Thyroid gland (tissue), 4 donors: ENCODE data around the gene B3GNT8. TPM values are rescaled to one million over a fixed set of nuclear protein-coding genes. Genes with fewer than 3 reads are reported as not detected.

Source experiments
- DNase-seq, 2 donors: peaks; one replicate each; pipeline ENCODE4 v3.0.0-alpha.2; 2019
- H3K27ac ChIP-seq, 3 donors: fragments of 200-600 bp; sonication (generic); 1 replicate in 2 of 3; 2 replicates in 1 of 3; pipeline ENCODE4 v1.5.1; 2016 to 2019; ENCODE audit warnings: mild to moderate bottlenecking in 1 of 3, moderate library complexity in 1 of 3
- H3K27me3 ChIP-seq: fragments of 200-600 bp; sonication (generic); one replicate; pipeline ENCODE4 v1.5.1; 2019
- H3K36me3 ChIP-seq, 2 donors: fragments of 200-600 bp; sonication (generic); one replicate each; pipeline ENCODE4 v1.5.1; 2016 to 2019
- H3K4me1 ChIP-seq, 2 donors: fragments of 200-600 bp; sonication (generic); one replicate each; pipeline ENCODE4 v1.5.1; 2017 to 2019
- H3K4me3 ChIP-seq, 3 donors: fragments of 200-600 bp; sonication (generic); replicated peaks in 1 of 3; 1 replicate in 2 of 3; 2 replicates in 1 of 3; pipeline ENCODE4 v1.5.1; 2016; ENCODE audit warnings: mild to moderate bottlenecking in 1 of 3
- H3K9me3 ChIP-seq: fragments of 200-600 bp; sonication (generic); one replicate; pipeline ENCODE4 v1.5.1; 2017
- POLR2A ChIP-seq, 2 donors: fragments of 450-650 bp; IDR thresholded peaks; one replicate each; pipeline ENCODE4 v1.6.1; 2017; ENCODE audit warnings: antibody characterized with exemption in 2 of 2, mild to moderate bottlenecking in 2 of 2, moderate library complexity in 1 of 2
- WGBS, 2 donors: methylation state at CpG; one replicate each; pipeline ENCODE4 v1.1.5; 2017; 5-methylcytosine and 5-hydroxymethylcytosine counted together
- intact Hi-C: fragments of 100-400 bp; cut with DNase I; formaldehyde crosslinking; loops from one replicate; pipeline ENCODE4 v1.15.1; 2023
- small RNA-seq: library from RNA; depleted of rRNA; stranded (forward); fragments of <200 nt; gene quantifications from one replicate; pipeline ENCODE3, GENCODE V24; 2016
- total RNA-seq, 4 donors: library from RNA; depleted of rRNA; stranded (reverse); fragments of >200 nt; gene quantifications; one replicate each; pipeline ENCODE4 v1.2.3, GENCODE V29; 2016
- TF ChIP-seq, protein P1 (sequence below), 6 experiments: fragments of 200-600 bp in 3 of 6; fragments of 450-650 bp in 3 of 6; sonication (generic) in 3 of 6; IDR thresholded peaks; one replicate each; pipeline ENCODE4 v1.5.1; 2016 to 2019; ENCODE audit warnings: antibody characterized with exemption in 6 of 6, mild to moderate bottlenecking in 2 of 6, inconsistent platforms in 1 of 6, moderate library complexity in 1 of 6

Gene B3GNT8
- total RNA-seq, 4 donors from 2014 or later, result 0.59 to 2.4 (median 1.4) TPM; not detected in 1

DNA sequence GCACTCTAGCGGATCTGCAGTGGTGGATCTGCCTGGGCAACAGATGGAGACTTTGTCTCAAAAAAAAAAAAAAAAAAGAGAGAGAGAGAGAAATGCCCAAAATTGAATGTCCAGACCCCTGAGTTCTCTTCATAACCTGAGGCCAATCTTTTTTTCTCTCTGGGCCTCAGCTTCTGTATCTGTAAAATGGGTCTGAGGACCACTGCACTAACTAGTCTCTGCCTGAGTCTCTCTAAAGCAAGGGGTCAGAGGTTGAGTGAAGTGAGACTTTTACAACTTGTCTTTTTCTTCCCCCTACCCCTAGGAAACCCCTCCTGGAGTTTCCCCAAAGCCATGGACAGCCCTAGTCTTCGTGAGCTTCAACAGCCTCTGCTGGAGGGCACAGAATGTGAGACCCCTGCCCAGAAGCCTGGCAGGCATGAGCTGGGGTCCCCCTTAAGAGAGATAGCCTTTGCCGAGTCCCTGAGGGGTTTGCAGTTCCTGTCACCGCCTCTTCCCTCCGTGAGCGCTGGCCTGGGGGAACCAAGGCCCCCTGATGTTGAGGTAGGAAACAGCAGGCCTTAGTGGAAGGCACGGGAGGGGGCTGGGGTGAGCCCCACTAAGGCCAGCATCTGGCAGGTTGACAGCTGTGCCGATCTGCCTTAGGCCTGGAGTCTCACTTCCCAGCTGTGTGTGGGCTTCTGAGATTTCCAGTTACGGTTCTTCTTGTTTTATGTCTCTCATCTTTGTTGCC is 49.0 kb downstream of the B3GNT8 start:
- DNase-seq, result no peak
- Histone ChIP-seq H3K4me3 (no peak overlapping the region), H3K36me3 (no peaks in the 10 kb centered on the region), H3K27ac (no peak overlapping the region), H3K27me3 (no peaks in the 10 kb centered on the region), H3K9me3 (no peaks in the 10 kb centered on the region), H3K4me1 (peaks cover 18 to 25% of the 10 kb centered on the region in 2 donors)
- 57 to 68% methylated on average over 7 to 9 of the region's 9 CpGs for WGBS, 2 donors
- no peak for TF ChIP-seq POLR2A (IDR thresholded peaks at IDR 0.05)
- TF ChIP-seq, protein P1, sequence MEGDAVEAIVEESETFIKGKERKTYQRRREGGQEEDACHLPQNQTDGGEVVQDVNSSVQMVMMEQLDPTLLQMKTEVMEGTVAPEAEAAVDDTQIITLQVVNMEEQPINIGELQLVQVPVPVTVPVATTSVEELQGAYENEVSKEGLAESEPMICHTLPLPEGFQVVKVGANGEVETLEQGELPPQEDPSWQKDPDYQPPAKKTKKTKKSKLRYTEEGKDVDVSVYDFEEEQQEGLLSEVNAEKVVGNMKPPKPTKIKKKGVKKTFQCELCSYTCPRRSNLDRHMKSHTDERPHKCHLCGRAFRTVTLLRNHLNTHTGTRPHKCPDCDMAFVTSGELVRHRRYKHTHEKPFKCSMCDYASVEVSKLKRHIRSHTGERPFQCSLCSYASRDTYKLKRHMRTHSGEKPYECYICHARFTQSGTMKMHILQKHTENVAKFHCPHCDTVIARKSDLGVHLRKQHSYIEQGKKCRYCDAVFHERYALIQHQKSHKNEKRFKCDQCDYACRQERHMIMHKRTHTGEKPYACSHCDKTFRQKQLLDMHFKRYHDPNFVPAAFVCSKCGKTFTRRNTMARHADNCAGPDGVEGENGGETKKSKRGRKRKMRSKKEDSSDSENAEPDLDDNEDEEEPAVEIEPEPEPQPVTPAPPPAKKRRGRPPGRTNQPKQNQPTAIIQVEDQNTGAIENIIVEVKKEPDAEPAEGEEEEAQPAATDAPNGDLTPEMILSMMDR (IDR thresholded peaks at IDR 0.05), result no peak
- intact Hi-C loops, result no loop called here

DNA sequence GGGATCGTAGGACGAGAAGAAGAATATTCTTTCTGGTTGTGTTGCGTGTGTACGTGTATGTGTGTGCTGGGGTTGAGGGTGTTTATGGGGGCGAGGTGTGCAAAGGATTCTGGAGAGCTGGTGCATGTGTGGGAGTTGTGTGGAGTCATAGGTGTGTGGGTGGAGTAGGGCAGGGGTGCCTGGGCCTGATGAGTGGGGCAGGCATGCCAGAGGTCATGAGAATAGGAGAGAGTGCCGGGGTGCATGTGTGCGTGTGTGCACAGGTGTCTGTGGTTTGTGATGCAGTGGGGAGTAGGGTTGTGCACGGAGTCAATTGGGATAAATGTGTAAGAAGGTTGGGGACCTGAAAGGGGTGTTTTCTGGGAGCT is 50.2 kb downstream of the B3GNT8 start:
- DNase-seq, result no peak

DNA sequence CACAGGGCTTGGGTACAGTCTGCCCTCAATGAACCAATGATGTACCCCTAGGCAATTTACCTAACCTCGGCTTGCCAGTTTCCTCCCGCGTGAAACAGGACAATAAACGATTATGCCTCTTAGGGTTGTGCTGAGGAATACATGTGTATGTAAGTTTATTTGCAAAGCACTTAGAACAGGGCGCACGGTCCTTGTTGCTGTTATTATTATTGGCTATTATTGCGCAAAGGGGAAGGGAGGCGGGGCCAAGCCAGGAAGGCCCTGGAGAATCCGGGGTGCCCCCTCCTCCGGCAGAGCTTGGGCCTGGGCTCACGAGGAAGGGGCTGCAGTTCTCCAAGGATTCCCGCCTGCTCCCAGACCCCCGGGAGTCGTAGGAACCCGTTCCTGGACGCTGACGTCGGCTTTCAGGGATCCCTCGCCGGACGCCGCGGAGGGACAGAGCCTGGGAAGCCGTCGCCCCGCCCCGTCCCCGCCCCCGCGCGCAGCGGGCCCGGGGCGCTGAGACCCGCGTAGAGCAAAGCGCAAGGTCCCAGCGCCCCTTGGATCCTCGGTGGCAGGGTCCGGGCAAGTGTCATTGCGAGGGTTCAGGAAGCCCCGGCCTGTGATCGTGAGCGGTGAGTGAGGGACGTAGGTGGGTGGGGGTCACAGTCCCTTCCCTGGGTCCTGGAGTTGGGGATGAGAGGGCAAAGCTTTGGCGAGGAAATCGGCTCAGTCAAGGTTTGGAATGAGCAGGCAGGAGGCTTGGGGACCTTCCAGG is 50.8 kb downstream of the B3GNT8 start, which contains the start of gene TMEM91:
Gene TMEM91, plus strand, starts transcription at position 293 of the 757 bp plus-strand sequence. CDS start 1,777 bp downstream, outside the sequence.
- intact Hi-C loops, result no loop called here
- peak; percentile 50 to 60 for DNase-seq
- WGBS, 2 donors, result 2 to 4% methylated on average over 30 to 32 of the region's 47 CpGs

More for the DNA sequence above, 50.2 kb downstream of the B3GNT8 start:
- Histone ChIP-seq H3K36me3 (no peaks in the 10 kb centered on the region), H3K27ac (peak overlapping the region; percentile 49 to 78 (median 72)), H3K27me3 (no peaks in the 10 kb centered on the region), H3K4me3 (peak overlapping the region in 1 of 3 donors; percentile 48), H3K9me3 (no peaks in the 10 kb centered on the region), H3K4me1 (peaks cover 18 to 25% of the 10 kb centered on the region in 2 donors)
- intact Hi-C loops, result no loop called here
- TF ChIP-seq POLR2A (IDR thresholded peaks at IDR 0.05), result no peak
- TF ChIP-seq, protein P1 (IDR thresholded peaks at IDR 0.05), result no peak
- 71 to 74% methylated on average over 8 of the region's 8 CpGs for WGBS, 2 donors

More for the DNA sequence above, 50.8 kb downstream of the B3GNT8 start, which contains the start of gene TMEM91:
- H3K9me3 ChIP-seq, result no peaks in the 10 kb centered on the region
- peak within 1 kb of the TSS in 2 of 3 donors; percentile 3 to 48 for H3K4me3 ChIP-seq
- no peaks in the 10 kb centered on the region for H3K36me3 ChIP-seq
- peaks cover 18 to 25% of the 10 kb centered on the region in 2 donors for H3K4me1 ChIP-seq
- peak in 1 of 2 donors; percentile 14 for TF ChIP-seq POLR2A (IDR thresholded peaks at IDR 0.05)
- TF ChIP-seq, protein P1 (IDR thresholded peaks at IDR 0.05), result no peak
- H3K27ac ChIP-seq, result peak within 1 kb of the TSS; percentile 49 to 78 (median 72)
- no peaks in the 10 kb centered on the region for H3K27me3 ChIP-seq

Small RNA genes lying within 50 kb of the gene (small RNA-seq; reads per million reads assigned to genes)
- not detected for gene RF00017

Other genes with a start within 250 kb of the B3GNT8 start
- gene CYP2S1, start 234.2 kb downstream of the B3GNT8 start, total RNA-seq, result 1 to 10 TPM in 3 of 4 donors, not detected in 1; 1.0 to 2.3 (median 1.0) TPM
- gene AXL, start 208.2 kb downstream of the B3GNT8 start, total RNA-seq, result 10 to 100 TPM; 17.5 to 61.3 (median 35.4) TPM
- gene HNRNPUL1, start 163.0 kb downstream of the B3GNT8 start, total RNA-seq, result 100 to 1,000 TPM; 129 to 180 (median 150) TPM
- gene CCDC97, start 117.2 kb downstream of the B3GNT8 start, total RNA-seq, result 10 to 100 TPM; 10.6 to 22.0 (median 19.3) TPM
- 10 to 100 TPM in 3 of 4 donors, 1 to 10 TPM in 1; 9.6 to 13.7 (median 11.0) TPM for gene TGFB1, start 73.5 kb downstream of the B3GNT8 start, total RNA-seq
- 10 to 100 TPM in 2 of 4 donors, 1 to 10 TPM in 2; 5.9 to 12.5 (median 9.9) TPM for gene B9D2, start 63.2 kb downstream of the B3GNT8 start, total RNA-seq
- gene TMEM91, start 50.8 kb downstream of the B3GNT8 start, total RNA-seq, result 10 to 100 TPM in 2 of 4 donors, 1 to 10 TPM in 2; 5.0 to 14.9 (median 9.0) TPM
- 10 to 100 TPM; 11.8 to 20.7 (median 14.2) TPM for gene EXOSC5, start 30.0 kb downstream of the B3GNT8 start, total RNA-seq
- gene BCKDHA, start 29.6 kb downstream of the B3GNT8 start, total RNA-seq, result 10 to 100 TPM; 57.4 to 90.9 (median 85.6) TPM
- 10 to 100 TPM; 39.1 to 53.1 (median 44.2) TPM for gene DMAC2, start 12.5 kb upstream of the B3GNT8 start, total RNA-seq
- not detected for gene ERICH4, start 15.8 kb upstream of the B3GNT8 start, total RNA-seq
- gene CEACAM21, start 148.8 kb upstream of the B3GNT8 start, total RNA-seq, result 10 to 100 TPM in 1 of 4 donors, 1 to 10 TPM in 1, under 1 TPM in 1, not detected in 1; 0.56 to 34.8 (median 2.6) TPM
- 1 to 10 TPM in 1 of 4 donors, under 1 TPM in 1, not detected in 2; 0.73 to 3.5 TPM for gene CEACAM4, start 199.7 kb upstream of the B3GNT8 start, total RNA-seq